OCI-LY7 (cell line): ENCODE measurements around the gene BAHCC1.

Experiments used
- CTCF ChIP-seq: fragments of 200-600 bp; sonication (generic); conservative IDR thresholded peaks from 2 replicates; pipeline ENCODE4 v1.5.1; 2014; ENCODE audit warnings: mild to moderate bottlenecking, antibody characterized with exemption, low read length, moderate library complexity, mixed read lengths
- EZH2phosphoT487 ChIP-seq: fragments of 200-600 bp; sonication (generic); IDR thresholded peaks from 2 replicates; pipeline ENCODE4 v1.6.1; 2018; ENCODE audit warnings: low read depth, borderline replicate concordance, mild to moderate bottlenecking, mixed run types, antibody characterized with exemption, low read length, moderate library complexity, mixed read lengths

- TF ChIP-seq CTCF (no peak), EZH2phosphoT487 (no peak)
These were observed 81.4 kb downstream of the BAHCC1 start for GRCh38 chr17:81476635-81477034.
